ENCODE results near the gene RAB6B. TPM values are rescaled to one million over a fixed set of nuclear protein-coding genes. Genes with fewer than 3 reads are reported as not detected.

The RAB6B gene
- total RNA-seq, 1 experiment from 2014 or later, result 14.1 TPM

- H3K79me2 ChIP-seq (ENCODE audit: insufficient read depth, low read length), result no peaks in the 10 kb centered on the region
- ChIA-PET RAD21 (ENCODE audit: low non-redundant PET in 1 of 2, low total read pairs in 2 of 2, uncharacterized antibody in 2 of 2, unreplicated experiment in 2 of 2) (no interaction called here), CTCF (no interaction called here), POLR2A (no interaction called here)
- H3K4me2 ChIP-seq (ENCODE audit: low read length), result no peak overlapping the region
- intact Hi-C loops (cut with micrococcal nuclease), result no loop called here
- DNase-seq (ENCODE audit: low read depth, low spot score), result no peak
- H3K36me3 ChIP-seq (ENCODE audit: control insufficient read depth in 1 of 2, insufficient read depth in 2 of 2, low read length in 2 of 2), result no peaks in the 10 kb centered on the region
- no peaks in the 10 kb centered on the region for H3K9me3 ChIP-seq (ENCODE audit: control insufficient read depth in 1 of 2, insufficient read depth in 1 of 2, low read depth in 1 of 2, low read length in 2 of 2)
- TF ChIP-seq SIN3A (IDR thresholded peaks at IDR 0.05; ENCODE audit: low read depth), result no peak
- TF ChIP-seq POLR2AphosphoS5 (IDR thresholded peaks at IDR 0.05; ENCODE audit: low read depth, low read length), result no peak
- no peak for TF ChIP-seq MAX (IDR thresholded peaks at IDR 0.05)
- TF ChIP-seq CBX3 (IDR thresholded peaks at IDR 0.05; ENCODE audit: low read depth), result no peak
- no peak for TF ChIP-seq JUND (IDR thresholded peaks at IDR 0.05)
- no peak for TF ChIP-seq EZH2phosphoT487 (IDR thresholded peaks at IDR 0.05; ENCODE audit: borderline replicate concordance)
- TF ChIP-seq FOSL1 (IDR thresholded peaks at IDR 0.05; ENCODE audit: low read depth), result no peak
- no peak for TF ChIP-seq CEBPB (IDR thresholded peaks at IDR 0.05; ENCODE audit: low read depth)
- TF ChIP-seq POLR2A (IDR thresholded peaks at IDR 0.05; ENCODE audit: borderline replicate concordance, extremely low read depth, insufficient read depth, insufficient read length), result no peak
- no peak for TF ChIP-seq RAD21 (IDR thresholded peaks at IDR 0.05; ENCODE audit: low read depth)
- no peak for TF ChIP-seq ZFX (IDR thresholded peaks at IDR 0.05)
- TF ChIP-seq ZBTB33 (IDR thresholded peaks at IDR 0.05; ENCODE audit: extremely low read depth, insufficient replicate concordance, low read length), result no peak
- no peak for TF ChIP-seq SP1 (IDR thresholded peaks at IDR 0.05; ENCODE audit: low read depth)
- no peak for TF ChIP-seq EZH2 (IDR thresholded peaks at IDR 0.05)
- no peak for TF ChIP-seq CTCF (IDR thresholded peaks at IDR 0.05 in 2 of 3, conservative IDR thresholded peaks at IDR 0.05 in 1 of 3; ENCODE audit: borderline replicate concordance in 1 of 3, insufficient read depth in 1 of 3, low read depth in 2 of 3, low read length in 2 of 3)
- TF ChIP-seq SRF (IDR thresholded peaks at IDR 0.05; ENCODE audit: low read depth), result no peak
- TF ChIP-seq YY1 (IDR thresholded peaks at IDR 0.05; ENCODE audit: extremely low read depth, insufficient replicate concordance, low read depth, low read length), result no peak
- no peak for TF ChIP-seq ELF1 (IDR thresholded peaks at IDR 0.05; ENCODE audit: borderline replicate concordance, low read depth)
- no peak for TF ChIP-seq ATF3 (IDR thresholded peaks at IDR 0.05)
- H3K9ac ChIP-seq (ENCODE audit: low read length), result no peak overlapping the region
- H4K20me1 ChIP-seq (ENCODE audit: insufficient read depth), result no peaks in the 10 kb centered on the region
- no peak overlapping the region for H2AFZ ChIP-seq (ENCODE audit: low read depth, low read length, poor library complexity, severe bottlenecking)
- H3K27me3 ChIP-seq (ENCODE audit: insufficient read depth, low read length), result no peaks in the 10 kb centered on the region
- no TSS peak for BruUV-seq (replicated peaks)
- no peak overlapping the region for H3K4me3 ChIP-seq (replicated peaks in 1 of 2; ENCODE audit: low read depth in 1 of 2, low read length in 2 of 2)
- no peaks in the 10 kb centered on the region for H3K9me2 ChIP-seq (ENCODE audit: insufficient read depth)
- no peak for ATAC-seq
- no peak overlapping the region for H3K27ac ChIP-seq (ENCODE audit: low read depth, low read length)
- no peaks in the 10 kb centered on the region for H3K4me1 ChIP-seq (ENCODE audit: control insufficient read depth in 1 of 2, insufficient read depth in 2 of 2, low read length in 2 of 2)
These were observed 37.9 kb downstream of the RAB6B start for GRCh38 chr3:133857767-133858166.

Measured in HCT116 (cell line).